GM13977 (cell line): Measurements from ENCODE around the gene POLA1.

ENCODE experiments used
- DNase-seq: peaks from one replicate; pipeline ENCODE4 v3.0.0; 2012; ENCODE audit warnings: low spot score
- CTCF ChIP-seq: IDR thresholded peaks from 2 replicates; pipeline ENCODE4 v1.5.1; 2012; ENCODE audit warnings: mild to moderate bottlenecking, control low read depth; ENCODE audit not compliant: insufficient read depth; ENCODE audit errors: extremely low read depth, missing control alignments
- in situ Hi-C: fragments of 300-500 bp; cut with MboI; formaldehyde crosslinking; loops from one replicate; pipeline ENCODE4 v1.12.0; 2022; ENCODE audit warnings: low sequenced_read_pairs, low pct_unique_long_range_greater_than_20kb, mixed read lengths, inconsistent platforms; ENCODE audit not compliant: unreplicated experiment

POLA1 gene

GRCh38 chrX:24657671-24658386, 35.9 kb upstream of the POLA1 start:
- no peak for TF ChIP-seq CTCF
- no peak for DNase-seq
- in situ Hi-C loops = no loop called here

GRCh38 chrX:24658421-24658820, 35.3 kb upstream of the POLA1 start:
- TF ChIP-seq CTCF = no peak
- in situ Hi-C loops = no loop called here
- no peak for DNase-seq

- DNase-seq = no peak
- TF ChIP-seq CTCF = no peak
- in situ Hi-C loops = no loop called here
These were observed 34.6 kb upstream of the POLA1 start for GRCh38 chrX:24659106-24659505.

- TF ChIP-seq CTCF = no peak
- in situ Hi-C loops = no loop called here
- no peak for DNase-seq
These were observed 34.1 kb upstream of the POLA1 start for GRCh38 chrX:24659646-24660045.

GRCh38 chrX:24661292-24661691, 32.4 kb upstream of the POLA1 start:
- no peak for DNase-seq
- in situ Hi-C loops = no loop called here
- TF ChIP-seq CTCF = no peak

GRCh38 chrX:24662352-24662751, 31.4 kb upstream of the POLA1 start:
- in situ Hi-C loops = no loop called here
- no peak for TF ChIP-seq CTCF
- no peak for DNase-seq
